IPS-18c (cell line): ENCODE measurements around the gene EPHB3.
A peak's percentile ranks its signal among the peaks of the same experiment; 100 is the strongest.
"Not testable (repeated sequence)": the region's sequence is repeated elsewhere in the genome, so short reads cannot be mapped to it uniquely, and the experiment has no call there.

Experiments used
- H3K4me3 ChIP-seq: 2 replicates; pipeline ENCODE4 v1.7.0; 2013; ENCODE audit warnings: low read depth, mild to moderate bottlenecking, low read length, moderate library complexity; ENCODE audit not compliant: insufficient read depth
- H3K9me3 ChIP-seq: one replicate; pipeline ENCODE4 v1.6.1; 2013; ENCODE audit warnings: mild to moderate bottlenecking, low read length, moderate library complexity; ENCODE audit not compliant: control insufficient read depth, insufficient read depth

EPHB3 gene

GRCh38 chr3:184600685-184601377 is 39.2 kb downstream of the EPHB3 start:
- H3K9me3 ChIP-seq = no peaks in the 10 kb centered on the region
- H3K4me3 ChIP-seq = no peak overlapping the region

GRCh38 chr3:184601576-184602371 is 40.2 kb downstream of the EPHB3 start:
- Histone ChIP-seq H3K4me3 (peak overlapping the region; percentile 31), H3K9me3 (no peaks in the 10 kb centered on the region)

DNA sequence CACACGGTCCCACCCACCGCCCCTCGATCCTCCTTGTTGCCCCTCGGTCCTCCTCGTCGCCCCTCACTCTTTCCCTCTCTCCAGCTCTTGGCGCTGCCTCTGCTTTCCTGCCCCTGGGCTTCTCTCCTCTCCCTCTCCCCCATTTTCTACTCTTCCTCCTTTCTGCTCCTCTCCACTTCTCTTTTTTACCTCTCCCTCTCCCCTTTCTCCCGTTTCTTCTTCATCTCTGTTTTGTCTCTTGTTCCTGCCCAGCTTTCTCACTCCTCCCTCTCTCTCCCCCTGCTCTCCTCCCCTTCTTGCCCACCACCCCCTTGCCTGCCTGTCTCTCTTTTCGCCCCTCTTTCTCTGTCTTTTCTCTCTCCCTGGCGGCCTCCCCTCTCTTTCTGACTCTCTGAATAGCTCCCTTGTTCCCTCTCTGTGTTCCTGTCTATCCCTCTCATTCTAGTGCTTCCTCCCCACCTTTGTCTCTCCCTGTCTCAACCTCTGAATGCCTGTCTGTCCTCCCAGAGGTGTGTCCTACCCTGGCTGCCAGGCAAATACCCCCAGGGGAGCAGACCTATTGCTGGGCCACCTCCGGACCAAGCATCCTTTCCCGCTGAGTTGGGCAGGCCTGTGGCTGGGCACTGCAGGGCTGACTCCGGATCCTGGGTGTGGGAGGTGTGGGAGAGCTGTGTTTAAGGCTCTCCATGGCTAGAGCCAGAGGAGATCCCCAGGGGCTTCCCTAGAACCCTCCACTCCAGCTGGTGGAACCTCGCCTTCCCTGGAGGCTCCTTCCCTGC is 41.0 kb downstream of the EPHB3 start:
- H3K9me3 ChIP-seq = no peaks in the 10 kb centered on the region
- H3K4me3 ChIP-seq = peak overlapping the region; percentile 31

DNA sequence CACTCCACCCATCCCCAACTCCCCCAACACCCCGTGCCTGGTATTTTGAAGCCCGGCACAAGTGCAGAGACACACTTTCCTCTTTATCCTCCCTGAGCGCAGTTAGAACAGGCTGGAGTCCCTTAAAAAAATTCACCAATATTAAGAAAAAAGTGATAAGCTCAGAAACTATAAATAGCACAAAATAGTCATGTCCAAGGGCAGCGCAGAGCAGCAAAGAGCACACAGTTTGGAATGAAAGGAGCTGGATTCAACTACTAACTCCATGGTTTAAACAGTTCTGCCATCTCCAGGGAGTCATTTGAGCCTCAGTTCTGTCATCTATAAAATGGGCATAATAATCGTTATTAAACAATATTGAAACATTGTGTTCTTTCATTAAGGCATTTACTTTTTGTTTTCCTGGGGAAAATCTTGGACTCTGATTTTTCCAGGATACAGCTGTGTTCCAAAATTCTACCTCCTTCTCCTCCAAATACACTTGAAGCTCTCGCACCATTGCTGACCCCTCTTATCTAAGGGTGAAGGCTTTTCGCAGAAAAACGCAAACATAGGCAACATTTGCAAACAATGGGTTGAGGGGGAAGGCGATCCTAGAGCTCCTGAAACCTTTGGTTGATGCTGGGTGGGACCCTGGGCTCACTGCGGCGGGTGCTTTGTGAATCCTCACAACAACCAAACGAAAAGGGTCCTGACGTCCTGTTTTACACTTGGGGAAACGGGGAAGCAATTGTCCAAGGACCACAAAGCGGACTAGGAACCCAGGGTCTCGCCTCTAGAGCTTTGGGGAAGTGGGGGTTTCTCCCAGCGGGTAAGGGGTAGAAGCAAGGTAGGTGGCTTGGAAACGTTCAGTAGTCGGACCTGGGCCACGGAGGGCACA is 41.8 kb downstream of the EPHB3 start:
- peak overlapping the region; percentile 57 for H3K4me3 ChIP-seq
- H3K9me3 ChIP-seq = no peaks in the 10 kb centered on the region

DNA sequence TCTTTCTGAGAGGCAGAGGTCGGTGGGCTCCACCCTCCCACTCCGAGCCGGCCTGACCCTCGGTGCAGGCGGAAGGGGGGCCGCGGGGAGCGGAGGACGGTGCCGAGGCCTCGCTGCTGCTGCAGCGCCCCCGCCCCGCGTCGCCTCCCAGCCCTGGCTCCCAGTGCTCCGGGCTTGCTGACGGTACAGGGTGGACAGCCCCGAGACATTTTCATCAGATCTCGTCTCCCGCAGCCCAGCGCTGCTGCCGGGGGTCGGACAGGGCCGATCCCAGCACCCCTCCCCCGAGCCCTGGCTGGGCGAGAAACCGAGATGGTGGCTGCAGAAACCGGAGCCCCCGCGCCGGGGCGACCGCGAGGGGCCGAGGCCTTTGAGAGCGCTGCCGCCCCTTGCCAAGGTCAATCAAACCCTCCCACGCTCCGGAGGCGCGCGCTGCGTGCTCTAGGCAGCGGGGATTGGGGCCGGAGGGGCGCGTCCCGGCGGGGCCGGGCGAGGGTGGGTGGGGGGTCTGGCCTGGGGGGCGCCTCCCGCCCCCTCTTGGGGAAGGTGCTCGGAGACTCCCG is 42.5 kb downstream of the EPHB3 start:
- H3K9me3 ChIP-seq = no peaks in the 10 kb centered on the region
- H3K4me3 ChIP-seq = peak overlapping the region; percentile 57

DNA sequence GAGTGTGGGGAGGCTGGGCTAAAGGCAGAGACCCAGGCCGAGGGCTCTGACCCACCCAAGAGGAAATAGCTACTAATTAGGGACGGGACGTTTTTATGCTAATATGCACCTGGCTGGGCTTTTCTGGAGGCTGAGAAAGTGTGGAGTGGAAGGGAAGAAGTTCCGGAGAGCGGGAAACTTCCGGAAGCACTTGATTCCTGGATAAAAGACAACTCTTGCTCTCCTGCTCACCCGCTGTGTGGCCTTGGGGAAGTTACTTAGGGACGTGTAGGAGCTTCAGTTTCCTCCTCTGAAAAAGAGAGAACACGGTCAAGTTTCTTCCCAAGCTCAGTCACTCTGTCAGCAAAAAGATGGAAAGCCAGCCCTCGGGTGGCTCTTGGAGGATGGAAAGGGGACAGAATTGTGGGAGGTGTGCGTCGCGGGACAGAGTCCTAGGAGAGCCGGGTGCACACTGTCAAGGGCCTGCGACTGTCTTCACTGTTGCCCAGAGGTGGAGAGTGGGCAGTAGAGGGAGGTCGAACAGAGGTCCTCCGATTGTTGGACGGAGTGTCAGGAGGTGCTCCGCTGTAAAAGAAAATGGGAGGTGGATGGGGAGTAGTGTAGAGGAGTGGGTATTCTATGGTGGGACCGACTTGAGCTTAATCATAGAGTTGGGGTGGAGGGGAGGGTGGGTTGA is 43.2 kb downstream of the EPHB3 start:
- no peaks in the 10 kb centered on the region for H3K9me3 ChIP-seq
- H3K4me3 ChIP-seq = peak overlapping the region; percentile 57; the same call in 1 of the 2 replicates

GRCh38 chr3:184608209-184608608 is 46.6 kb downstream of the EPHB3 start:
- H3K4me3 ChIP-seq = no peak overlapping the region
- H3K9me3 ChIP-seq = peaks cover 2% of the 10 kb centered on the region

DNA sequence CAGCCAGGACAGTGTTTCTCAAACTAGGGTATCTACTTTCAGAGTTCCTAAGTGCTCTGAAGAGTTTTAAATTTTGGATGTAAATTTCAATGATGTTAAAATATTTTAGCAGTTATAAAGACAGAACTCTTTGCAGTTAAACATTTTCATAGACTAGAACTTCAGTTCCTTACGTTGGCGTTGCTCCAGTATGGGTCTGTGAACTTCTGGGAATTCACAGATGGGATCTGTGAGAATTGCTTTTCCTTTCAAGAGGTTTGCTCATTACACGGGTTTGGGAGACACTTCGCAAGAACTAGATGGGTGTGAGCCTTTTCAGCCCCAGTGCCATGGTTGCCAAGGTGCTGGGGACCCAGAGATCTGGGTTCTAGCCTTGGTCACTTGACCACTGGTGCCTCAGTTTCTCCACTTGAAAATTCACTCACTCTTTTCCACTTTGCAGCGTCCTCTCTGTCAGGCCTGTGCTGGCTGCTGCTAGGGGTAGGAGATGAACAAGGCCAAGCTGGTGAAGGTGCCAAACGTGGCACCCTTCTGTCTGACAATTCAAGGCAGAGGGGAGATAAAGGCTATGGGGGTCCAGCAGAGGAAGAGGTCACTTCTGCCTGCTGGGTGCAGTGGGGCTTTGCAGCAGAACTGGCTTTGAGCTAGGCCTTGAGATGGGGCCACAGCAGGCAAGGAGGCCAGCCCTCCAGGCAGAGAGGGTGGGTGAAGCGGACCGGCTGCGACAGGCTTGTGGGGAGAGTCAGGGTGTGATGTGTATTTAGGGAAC is 48.1 kb downstream of the EPHB3 start:
- peaks cover 2% of the 10 kb centered on the region for H3K9me3 ChIP-seq
- no peak overlapping the region for H3K4me3 ChIP-seq

GRCh38 chr3:184610245-184610871 is 48.8 kb downstream of the EPHB3 start:
- H3K4me3 ChIP-seq = no peak overlapping the region
- peaks cover 2% of the 10 kb centered on the region for H3K9me3 ChIP-seq

DNA sequence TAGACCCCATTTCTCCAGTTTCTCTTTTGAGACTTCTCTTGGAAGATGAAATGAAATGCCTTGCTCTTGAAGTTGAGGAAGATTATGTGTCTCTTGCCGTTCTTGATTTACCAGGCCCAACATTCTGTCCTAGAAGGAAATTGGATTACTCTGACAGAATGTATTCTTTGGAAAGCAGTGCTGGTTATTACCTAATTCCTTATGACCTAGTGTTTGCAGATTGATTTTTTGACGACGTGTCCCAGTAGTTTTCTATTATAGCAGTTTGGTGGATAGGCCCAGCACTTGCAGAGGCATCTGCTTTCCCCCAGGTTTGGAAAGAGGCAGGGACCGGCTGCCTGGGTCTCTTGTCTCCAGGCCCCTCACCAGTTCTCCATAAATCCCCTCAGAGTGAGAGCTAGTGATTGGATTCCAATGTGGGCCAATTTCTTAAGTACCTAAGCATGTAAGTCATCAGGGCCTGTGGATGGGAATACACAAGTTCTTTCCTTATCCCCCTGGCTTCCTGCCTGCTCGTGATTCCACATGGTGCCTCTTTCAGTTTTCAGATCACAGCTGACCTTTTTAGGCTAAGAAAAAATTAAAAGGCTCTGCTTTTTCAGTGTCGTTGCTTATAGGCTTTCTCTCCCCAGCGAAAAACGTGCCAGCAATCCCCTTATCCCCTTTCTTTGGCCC is 50.2 kb downstream of the EPHB3 start:
- Histone ChIP-seq H3K4me3 (no peak overlapping the region), H3K9me3 (peaks cover 2% of the 10 kb centered on the region)

- H3K9me3 ChIP-seq = peaks cover 2% of the 10 kb centered on the region
- H3K4me3 ChIP-seq = no peak overlapping the region
Measured at GRCh38 chr3:184615396-184615795, 53.8 kb downstream of the EPHB3 start.

DNA sequence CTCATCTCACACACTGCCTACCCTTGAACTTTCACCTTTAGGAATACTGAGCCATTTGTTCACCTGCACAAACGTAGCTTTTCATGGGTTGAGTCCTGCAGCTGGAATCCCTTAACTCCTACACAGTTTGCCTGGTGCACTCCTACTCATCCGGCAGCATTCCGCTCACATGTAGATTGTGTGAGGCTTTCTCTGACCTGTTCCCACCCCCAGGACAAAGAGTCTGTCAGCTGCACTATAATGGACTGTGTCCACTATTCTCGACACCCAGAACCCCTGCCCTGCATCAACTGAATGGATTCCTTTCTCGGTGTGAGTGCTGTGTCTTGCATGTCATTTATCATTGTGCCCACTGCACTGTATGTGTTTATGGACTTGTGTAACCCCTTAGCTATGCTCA is 54.9 kb downstream of the EPHB3 start:
- H3K4me3 ChIP-seq = no peak overlapping the region
- H3K9me3 ChIP-seq = peaks cover 2% of the 10 kb centered on the region

DNA sequence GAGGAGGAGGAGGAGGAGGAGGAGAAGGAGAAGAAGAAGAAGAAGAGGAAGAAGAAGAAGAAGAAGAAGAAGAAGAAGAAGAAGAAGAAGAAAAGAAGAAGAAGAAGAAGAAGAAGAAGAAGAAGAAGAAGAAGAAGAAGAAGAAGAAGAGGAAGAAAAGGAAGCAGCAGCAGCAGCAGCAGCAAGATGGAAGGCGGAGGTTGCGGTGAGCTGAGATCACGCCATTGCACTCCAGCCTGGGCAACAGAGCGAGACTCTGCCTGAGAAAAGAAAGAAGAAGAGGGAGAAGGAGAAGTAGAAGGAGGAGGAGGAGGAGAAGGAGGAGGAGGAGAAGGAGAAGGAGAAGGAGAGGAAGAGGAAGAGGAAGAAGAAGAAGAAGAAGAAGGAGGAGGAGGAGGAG is 55.7 kb downstream of the EPHB3 start:
- not testable (repeated sequence) for H3K4me3 ChIP-seq, H3K9me3 ChIP-seq

GRCh38 chr3:184618811-184619210 is 57.2 kb downstream of the EPHB3 start:
- H3K9me3 ChIP-seq = no peaks in the 10 kb centered on the region
- no peak overlapping the region for H3K4me3 ChIP-seq

DNA sequence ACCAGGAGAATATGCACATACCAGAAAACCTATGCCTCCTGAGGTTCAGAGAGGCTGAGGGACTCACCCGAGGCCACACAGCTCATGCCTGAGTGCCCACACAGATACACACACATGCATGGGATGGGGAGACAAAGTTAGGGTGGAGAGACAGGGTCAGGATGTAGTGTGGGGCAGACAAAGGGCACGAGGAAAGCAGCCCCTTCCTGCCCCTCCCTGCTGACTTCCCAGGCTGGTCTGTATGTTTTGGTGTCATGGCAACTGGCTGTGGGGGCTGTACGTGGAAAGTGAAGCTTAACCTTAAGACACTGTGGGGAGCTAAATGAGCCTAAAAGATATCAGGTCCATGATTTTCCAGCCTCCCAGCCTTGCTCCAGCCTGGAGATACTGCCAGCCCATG is 57.8 kb downstream of the EPHB3 start:
- Histone ChIP-seq H3K4me3 (no peak overlapping the region), H3K9me3 (no peaks in the 10 kb centered on the region)
